ENCODE results near the gene RND1.
A peak's percentile ranks its signal among the peaks of the same experiment; 100 is the strongest.

Gene RND1

GRCh38 chr12:48819986-48820725 lies 45.5 kb downstream of the RND1 start:
- no peak overlapping the region for H3K4me3 ChIP-seq (ENCODE audit: low read depth, low read length)
- no peak for TF ChIP-seq CTCF (IDR thresholded peaks at IDR 0.05; ENCODE audit: borderline replicate concordance, insufficient read depth, low read depth, low read length)

GRCh38 chr12:48818831-48819590 lies 46.7 kb downstream of the RND1 start:
- H3K4me3 ChIP-seq (ENCODE audit: low read depth, low read length): peak overlapping the region; percentile 60
- no peak for TF ChIP-seq CTCF (IDR thresholded peaks at IDR 0.05; ENCODE audit: borderline replicate concordance, insufficient read depth, low read depth, low read length)

- TF ChIP-seq CTCF (IDR thresholded peaks at IDR 0.05; ENCODE audit: borderline replicate concordance, insufficient read depth, low read depth, low read length): no peak
- peak within 1 kb of the TSS; percentile 60 for H3K4me3 ChIP-seq (ENCODE audit: low read depth, low read length)
Measured at GRCh38 chr12:48817873-48818830, 47.5 kb downstream of the RND1 start, which contains the start of gene CACNB3. Gene CACNB3, plus strand, starts transcription at chr12:48818496. Its CDS starts 434 bp downstream, at chr12:48818930.

- TF ChIP-seq CTCF (IDR thresholded peaks at IDR 0.05; ENCODE audit: borderline replicate concordance, insufficient read depth, low read depth, low read length): no peak
- no peak overlapping the region for H3K4me3 ChIP-seq (ENCODE audit: low read depth, low read length)
Measured at GRCh38 chr12:48816143-48816854, 49.4 kb downstream of the RND1 start.

GRCh38 chr12:48815126-48816110 lies 50.3 kb downstream of the RND1 start:
- no peak for TF ChIP-seq CTCF (IDR thresholded peaks at IDR 0.05; ENCODE audit: borderline replicate concordance, insufficient read depth, low read depth, low read length)

More at GRCh38 chr12:48815126-48816110, 50.3 kb downstream of the RND1 start:
- H3K4me3 ChIP-seq (ENCODE audit: low read depth, low read length): peak overlapping the region; percentile 84
